NCI-H2171 treated with DMSO at 0.1 percent for 48 hours (cell line): ENCODE results near the gene NR5A1.
A peak's percentile ranks its signal among the peaks of the same experiment; 100 is the strongest.

Experiments used
- DNase-seq: peaks from one replicate; lab custom pipeline; 2025; lab: John Stamatoyannopoulos, UW

The NR5A1 gene

DNA sequence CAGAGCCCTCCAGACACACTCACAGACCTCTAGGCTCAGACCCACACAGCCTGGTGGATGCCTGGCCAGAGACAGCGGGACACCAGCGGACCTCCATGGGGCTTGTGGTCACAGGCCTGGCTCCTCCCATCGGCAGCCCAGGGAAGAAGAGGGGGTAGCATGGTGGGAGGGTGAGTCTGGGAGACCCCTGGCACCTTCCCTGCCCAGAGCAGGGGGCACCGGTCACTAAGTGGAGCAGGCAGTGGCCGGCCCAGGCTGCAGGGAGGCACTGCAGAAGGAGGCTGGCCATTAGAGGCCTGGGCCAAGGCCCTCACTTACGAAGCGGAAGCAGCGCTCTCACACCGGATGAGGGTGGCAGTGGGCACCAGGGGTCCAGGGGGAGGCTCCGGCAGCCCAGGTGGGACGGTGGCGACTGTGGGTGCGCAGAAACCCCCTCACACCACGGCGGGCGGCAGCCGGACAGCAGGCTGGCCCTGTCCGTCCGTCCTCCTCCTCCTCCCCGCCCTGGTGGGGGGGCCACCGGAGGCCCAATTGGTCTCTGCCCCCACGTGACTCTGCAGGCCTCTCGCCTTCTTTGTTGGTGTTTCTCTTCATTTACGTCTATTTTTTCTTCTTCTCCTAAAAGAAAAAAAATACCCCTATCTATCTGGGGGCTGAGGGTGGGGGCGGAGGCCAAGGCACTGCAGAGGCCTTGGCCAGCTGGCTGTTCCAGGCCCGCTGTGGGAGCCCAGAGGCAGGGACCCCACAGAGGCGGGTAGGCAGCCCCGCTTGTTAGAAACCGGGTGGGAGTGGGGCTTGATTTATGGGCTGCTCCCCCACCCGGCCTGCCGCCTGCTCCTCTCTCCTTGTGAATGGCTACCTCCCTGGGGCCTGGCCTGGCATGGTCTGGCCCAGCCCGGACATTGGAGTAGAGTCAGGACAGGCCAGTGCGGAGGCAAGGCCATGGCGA lies at the start of gene NR5A1:
NR5A1 (minus strand) TSS at position 469 of the 949 bp plus-strand sequence. CDS start 4,004 bp downstream, outside the sequence.
- no peak for DNase-seq

DNA sequence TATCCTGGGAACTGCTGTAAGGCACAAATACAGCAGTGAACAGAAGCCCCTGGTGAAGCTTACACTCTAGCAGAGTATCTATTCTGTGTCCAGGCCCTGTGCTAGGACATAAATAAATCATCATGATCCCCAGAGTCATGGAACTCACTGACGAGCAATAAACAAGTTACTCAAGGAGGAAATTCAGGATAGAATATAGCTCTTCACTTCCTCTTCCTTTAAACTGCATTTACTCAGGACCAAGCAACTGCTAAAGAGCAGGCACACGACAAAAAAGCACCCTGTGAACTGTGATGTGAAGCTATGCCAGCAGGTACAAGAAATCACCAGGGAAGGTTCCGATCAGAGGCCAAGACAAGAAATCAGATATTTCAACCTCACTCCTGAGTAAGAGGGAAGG lies 47.8 kb upstream of the NR5A1 start:
- no peak for DNase-seq

DNA sequence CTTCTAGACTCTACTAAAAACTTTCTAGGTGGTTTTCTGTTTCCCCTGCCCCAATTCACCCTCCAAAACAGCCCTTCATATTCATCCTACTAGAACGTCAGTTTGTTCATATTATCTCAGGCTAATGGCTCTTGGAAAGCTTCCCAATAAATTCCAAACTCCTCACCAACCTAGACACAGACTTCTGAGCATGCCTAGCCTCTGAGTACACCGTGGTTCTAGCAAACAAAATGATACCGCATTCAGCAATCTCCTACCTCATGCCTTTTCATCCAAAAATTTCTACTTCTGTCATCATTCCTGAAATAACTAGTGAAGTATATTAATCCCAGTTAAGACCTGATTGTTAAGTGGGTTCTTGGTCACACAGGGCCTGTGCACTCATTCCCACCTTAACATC lies 46.5 kb upstream of the NR5A1 start:
- DNase-seq, result no peak

DNA sequence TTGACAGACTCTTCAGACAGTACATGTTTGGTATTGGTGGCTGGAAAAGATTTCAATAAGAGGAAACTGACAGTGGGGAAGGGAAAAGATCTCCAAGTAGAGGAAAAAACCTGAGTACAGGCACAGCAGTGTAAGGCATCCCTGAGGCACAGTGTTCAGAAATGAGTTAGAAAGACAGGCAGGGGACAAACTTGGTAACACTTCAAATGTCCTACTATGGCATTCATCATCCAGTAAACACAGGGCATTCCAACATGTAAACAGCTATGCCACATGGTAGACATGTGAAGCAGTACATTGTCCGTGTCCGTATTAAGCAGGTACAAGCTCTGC lies 45.0 kb upstream of the NR5A1 start:
- no peak for DNase-seq

DNA sequence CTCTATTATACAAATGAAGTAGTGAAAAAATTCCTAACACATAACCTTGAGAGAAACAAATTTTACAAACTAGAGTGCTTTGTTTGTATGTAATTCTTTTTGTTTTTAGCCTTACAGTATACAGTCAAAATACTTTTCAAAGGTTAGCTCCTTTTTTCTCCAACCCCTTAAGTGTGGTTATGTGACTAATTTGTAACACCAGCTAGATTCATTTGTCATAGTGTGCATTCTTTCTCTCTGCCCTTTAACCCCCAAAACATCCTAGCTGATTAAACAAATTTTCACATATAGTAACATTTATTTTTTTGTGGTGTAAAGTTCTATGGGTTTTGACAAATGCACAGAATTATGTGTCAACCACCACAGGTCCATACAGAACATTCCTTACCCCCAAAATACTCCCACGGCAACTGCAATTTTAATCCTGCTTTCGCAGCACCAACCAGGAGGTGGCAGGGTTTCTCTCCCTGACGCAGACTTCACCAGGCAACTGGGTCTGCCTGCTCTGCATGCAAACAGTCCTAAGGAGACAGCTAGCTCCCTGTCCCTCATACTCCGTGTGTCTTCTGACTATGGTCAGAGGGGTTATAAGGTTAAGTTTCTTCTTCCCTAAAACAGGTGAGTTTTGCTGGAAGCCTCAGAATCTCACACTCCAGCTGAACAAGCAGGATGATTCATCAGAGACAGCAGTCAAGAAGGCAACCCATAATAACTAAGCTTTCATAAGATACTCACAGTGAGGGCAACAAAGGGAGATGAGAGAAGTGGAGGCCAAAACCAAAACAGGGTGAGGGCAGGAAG lies 44.5 kb upstream of the NR5A1 start:
- DNase-seq, result peak; percentile 40

DNA sequence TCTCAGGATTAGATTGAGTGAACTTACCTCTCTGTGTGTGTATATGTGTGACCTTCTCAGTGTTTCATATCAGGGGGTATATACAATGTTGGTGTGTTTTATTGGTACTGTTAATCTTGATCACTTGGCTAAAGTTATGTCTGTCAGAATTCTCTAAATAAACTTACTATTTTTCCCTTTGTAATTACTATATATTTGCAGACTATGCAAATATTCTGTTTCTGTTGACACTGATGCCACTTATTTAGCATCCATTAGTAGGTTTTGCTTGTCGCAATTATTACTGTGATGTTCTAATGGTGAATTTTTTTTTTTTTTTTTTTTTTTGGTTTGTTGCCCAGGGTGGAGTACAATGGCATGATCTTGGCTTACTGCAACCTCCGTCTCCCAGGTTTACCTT lies 42.9 kb upstream of the NR5A1 start:
- no peak for DNase-seq

GRCh38 chr9:124549016-124549415 lies 41.8 kb upstream of the NR5A1 start:
- no peak for DNase-seq

DNA sequence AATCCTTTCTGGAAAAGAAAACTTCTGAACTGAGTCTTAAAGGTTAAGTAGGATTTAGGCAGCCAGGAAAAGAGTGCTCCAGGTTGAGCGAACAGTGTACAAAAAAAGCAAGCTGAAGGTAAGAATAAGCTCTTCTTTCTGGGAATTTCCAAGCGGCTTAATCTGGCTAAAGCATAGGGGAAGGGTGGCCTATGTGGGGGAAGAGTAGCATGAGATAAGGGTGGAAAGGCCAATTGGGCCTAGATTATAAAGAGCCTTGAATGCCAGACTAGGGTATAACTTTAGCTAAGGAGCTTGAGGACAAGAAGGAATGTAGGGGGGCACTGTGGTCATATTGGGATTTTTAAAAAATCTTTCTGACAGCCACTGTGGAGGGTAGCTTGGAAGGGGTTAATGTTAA lies 37.3 kb upstream of the NR5A1 start:
- no peak for DNase-seq

GRCh38 chr9:124541824-124542223 lies 34.6 kb upstream of the NR5A1 start:
- DNase-seq, result no peak

GRCh38 chr9:124537926-124538325 lies 30.7 kb upstream of the NR5A1 start:
- DNase-seq, result no peak

DNA sequence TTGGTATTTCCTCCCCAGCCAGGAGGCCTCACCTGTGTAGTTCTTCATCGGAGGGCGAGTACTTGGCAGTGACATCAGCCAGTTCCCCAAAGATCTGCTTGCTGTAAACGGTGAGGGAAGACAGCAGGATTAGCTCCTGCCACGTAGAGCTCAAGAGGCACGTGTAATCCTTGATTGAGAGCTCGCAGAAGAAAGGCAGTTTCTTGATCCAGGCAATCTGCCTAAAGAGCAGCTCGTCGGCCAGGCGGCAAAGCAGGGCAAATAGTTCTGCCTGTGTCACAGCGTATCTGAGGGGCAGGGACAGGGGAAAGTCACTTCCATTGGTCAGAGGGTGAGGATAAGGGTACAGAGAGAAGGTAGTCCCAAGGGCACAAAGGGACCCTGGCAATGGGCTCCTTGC lies 28.6 kb upstream of the NR5A1 start:
- no peak for DNase-seq

DNA sequence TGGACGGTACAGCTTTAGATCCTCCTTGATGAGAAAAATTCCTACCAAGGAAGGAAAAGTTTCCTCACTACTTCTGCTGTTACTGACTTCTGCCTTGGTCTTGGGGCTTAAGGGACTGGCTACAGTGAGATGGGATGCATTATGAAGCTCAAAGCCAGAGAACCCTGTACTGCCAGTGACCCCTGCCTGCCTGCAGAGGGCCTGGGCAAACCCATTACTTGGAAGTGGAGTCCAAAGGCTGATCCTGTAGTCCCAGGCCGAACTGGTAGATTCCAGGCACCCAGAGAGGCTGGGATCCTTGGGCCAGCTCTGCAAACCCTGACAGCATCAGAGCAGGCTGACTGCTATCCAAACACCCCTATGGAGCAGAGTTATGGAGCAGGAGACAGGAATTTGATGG lies 25.7 kb upstream of the NR5A1 start:
- no peak for DNase-seq

- no peak for DNase-seq
Measured at GRCh38 chr9:124531115-124531514, 23.9 kb upstream of the NR5A1 start.

- DNase-seq, result no peak
Measured at GRCh38 chr9:124530246-124530645, 23.0 kb upstream of the NR5A1 start.

DNA sequence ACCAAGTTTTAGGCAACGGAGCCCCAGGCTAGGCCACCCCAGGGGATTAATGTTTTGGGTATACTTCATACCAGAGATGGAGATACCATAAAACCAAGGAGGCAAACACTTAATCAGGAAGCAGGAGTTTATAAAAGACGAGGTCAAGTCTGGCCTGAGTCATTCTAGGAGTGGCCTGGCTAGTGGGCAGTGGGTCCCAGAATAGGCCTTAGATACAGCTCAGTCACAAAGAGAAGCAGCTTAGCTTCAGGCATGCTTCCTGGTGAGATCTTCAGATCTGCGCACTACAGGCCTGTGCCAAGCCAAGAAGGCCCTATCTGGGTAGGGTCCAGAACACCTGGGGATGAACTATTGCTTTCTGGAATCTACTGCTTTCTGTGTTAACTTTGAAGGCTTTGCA lies 20.6 kb upstream of the NR5A1 start:
- DNase-seq, result no peak

DNA sequence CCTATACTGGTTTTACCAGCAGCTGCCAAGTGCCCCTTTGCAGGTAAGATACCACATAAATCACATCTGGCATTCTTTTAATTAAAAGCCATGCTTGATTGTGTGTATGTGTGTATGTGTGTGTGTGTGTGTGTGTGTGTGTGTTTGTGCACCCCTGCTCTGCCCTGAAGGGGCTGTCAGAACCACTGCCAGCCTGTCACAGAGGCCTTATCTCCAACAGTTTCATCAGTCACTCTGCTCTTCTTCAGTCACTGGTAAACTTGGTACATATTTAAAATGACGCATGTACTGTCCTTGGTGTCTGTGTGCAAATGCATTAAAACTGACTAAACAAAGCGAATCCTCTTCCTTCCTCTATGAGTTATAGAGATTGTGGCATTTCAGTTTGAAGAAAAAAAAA lies 19.0 kb upstream of the NR5A1 start:
- DNase-seq, result no peak

- no peak for DNase-seq
Measured at GRCh38 chr9:124522121-124523098, 15.2 kb upstream of the NR5A1 start.

DNA sequence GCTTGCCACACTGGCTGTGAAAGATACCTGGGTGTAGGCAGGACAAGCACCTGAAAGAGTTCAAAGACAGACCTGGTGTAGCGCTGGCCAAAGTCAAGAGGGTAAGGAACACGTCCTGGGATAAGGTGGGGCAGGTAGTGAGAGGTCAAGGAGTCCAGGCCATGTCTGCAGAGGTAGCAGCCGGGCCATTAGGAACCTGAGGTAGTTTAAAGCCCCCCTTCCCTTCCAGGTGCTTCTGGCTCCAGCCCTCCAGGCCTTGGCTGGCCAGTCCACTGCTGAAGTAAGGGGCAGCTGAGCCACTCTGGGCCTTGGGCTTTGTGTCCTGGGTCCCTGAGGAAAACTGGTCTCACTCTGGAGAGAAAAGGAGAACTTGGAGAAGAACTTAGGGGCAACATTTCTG lies 13.9 kb upstream of the NR5A1 start:
- DNase-seq, result no peak

- no peak for DNase-seq
Measured at GRCh38 chr9:124520206-124520596, 13.0 kb upstream of the NR5A1 start.

DNA sequence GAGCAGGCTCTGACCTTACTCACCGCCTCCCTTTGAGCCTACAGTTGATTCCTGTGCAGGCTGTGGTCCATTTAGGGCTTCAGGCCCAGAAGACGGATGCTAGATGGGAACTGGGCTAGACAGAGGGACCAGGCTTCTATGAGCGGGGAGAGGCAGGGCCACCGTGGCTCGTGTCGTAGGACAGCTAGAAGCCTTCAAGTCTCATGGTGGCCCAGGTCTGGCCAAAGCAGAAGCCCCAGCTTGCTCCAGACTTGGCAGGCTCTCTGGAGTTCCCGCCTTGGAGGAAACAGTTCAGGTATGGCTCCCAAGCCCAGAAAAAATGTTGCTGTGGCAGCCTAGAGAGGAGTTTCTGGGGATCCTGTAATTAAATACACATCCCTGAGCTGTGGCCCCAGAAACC lies 10.9 kb upstream of the NR5A1 start:
- no peak for DNase-seq

GRCh38 chr9:124517600-124517999 lies 10.4 kb upstream of the NR5A1 start:
- DNase-seq, result no peak

- DNase-seq, result no peak
Measured at GRCh38 chr9:124514874-124515273, 7.7 kb upstream of the NR5A1 start.
